Renal pelvis (tissue), 12 donors: ENCODE results near the gene CCL18. TPM values are rescaled to one million over a fixed set of nuclear protein-coding genes. Genes with fewer than 3 reads are reported as not detected.
"Not testable (repeated sequence)": the region's sequence is repeated elsewhere in the genome, so short reads cannot be mapped to it uniquely, and the experiment has no call there.

Source experiments
- DNase-seq: peaks from one replicate; pipeline ENCODE4 v3.0.0-alpha.2; 2013
- long read RNA-seq, 16 experiments: transcript quantifications; one replicate each; lab custom pipeline, GENCODE V29; 2026
- polyA plus RNA-seq, 3 donors: library from polyadenylated mRNA; unstranded; fragments of 120-200 nt; gene quantifications; one replicate each; pipeline ENCODE4 v1.2.1, GENCODE V29; 2013; ENCODE audit not compliant: insufficient read length in 3 of 3

CCL18 gene, protein sequence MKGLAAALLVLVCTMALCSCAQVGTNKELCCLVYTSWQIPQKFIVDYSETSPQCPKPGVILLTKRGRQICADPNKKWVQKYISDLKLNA
- not detected for polyA plus RNA-seq
- long read RNA-seq, donor 1 = 0 reads
- long read RNA-seq, donor 2 = 0 reads
- long read RNA-seq, donor 3 = 0 reads
- long read RNA-seq, donor 4 = 0 reads
- long read RNA-seq, donor 5 = 0 reads
- long read RNA-seq, donor 6 = 0 reads
- long read RNA-seq, donor 7 = 0 reads
- long read RNA-seq, donor 8, partial matches to known transcripts = 0 of 2 reads
- long read RNA-seq, donor 8, other reads (novel, unspliced or antisense) = 0 of 2 reads
- long read RNA-seq, donor 9 = 0 reads
- long read RNA-seq, donor 10 = 0 reads
- long read RNA-seq, donor 11 = 0 reads
- long read RNA-seq, donor 12 = 0 reads
- long read RNA-seq, donor 13 = 0 reads
- long read RNA-seq, donor 14 = 0 reads
- long read RNA-seq, donor 15 = 0 reads
- long read RNA-seq, donor 16 = 0 reads

DNA sequence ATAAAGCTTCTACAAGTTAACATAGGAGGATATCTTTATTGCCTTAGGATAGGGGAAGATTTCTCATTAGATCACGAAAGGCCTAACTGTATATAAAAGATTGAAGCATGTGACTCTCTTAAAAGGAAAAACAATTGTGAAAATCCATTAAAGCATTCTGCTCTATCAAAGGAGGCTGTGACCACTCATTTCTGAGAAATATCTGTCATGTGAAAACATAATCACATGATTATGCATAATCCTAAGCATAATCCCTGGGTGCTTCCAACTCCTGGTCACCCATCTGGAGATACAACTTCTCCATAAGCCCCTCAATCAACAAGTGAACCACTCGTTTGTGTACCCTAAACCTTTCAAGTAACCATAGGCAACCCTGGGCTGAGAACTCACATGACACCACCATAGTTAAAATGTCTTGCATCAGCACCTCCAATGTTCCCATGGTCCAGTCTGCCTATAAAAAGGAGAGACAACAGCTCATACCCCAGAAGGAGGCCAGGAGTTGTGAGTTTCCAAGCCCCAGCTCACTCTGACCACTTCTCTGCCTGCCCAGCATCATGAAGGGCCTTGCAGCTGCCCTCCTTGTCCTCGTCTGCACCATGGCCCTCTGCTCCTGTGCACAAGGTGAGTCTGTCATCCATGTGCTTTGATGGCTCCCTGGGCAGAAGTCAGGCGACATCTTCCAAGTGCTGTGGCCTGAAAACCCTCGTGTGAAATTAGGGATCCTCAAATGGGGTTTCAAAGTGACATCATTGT, at the start of gene CCL18:
Gene CCL18, plus strand, starts transcription at position 487 of the 756 bp plus-strand sequence. Its CDS starts 71 bp downstream, at position 558.
- DNase-seq = no peak

GRCh38 chr17:36014946-36015345, 49.1 kb upstream of the CCL18 start:
- no peak for DNase-seq

DNA sequence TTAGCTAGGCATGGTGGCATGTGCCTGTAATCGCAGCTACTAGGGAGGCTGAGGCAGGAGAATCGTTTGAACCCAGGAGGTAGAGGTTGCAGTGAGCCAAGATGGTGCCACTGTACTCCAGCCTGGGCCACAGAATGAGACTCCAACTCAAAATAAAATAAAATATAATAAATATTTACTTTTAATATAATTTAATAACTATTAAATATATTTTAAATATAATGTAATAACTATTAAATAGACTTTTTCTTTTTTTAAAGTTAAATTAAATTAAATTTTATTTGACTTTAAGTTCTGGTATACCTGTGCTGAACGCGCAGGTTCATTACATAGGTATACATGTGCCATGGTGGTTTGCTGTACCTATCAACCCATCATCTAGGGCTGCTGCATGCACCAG, 48.2 kb upstream of the CCL18 start:
- DNase-seq = not testable (repeated sequence)

GRCh38 chr17:36016555-36016954, 47.5 kb upstream of the CCL18 start:
- no peak for DNase-seq

DNA sequence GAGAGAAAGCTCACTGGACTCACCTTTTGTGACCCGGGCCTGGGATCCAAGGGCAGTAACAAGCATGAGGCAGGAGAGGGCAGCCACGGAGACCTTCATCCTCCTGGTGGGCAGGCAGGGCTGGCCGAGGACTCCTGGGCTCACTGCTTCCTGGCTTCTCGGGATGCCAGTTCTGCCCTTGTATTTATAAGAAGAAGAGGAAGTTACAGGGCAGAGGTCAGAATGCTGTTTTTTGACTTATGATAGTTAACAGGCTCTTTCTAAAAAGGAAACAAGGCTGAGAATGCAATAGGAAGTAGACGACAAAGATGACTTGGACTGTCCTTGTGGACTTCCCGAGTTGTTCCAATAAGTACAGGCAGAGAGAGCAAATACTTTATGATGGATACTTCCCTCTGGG, 46.3 kb upstream of the CCL18 start, which contains the start of gene CCL23:
Gene CCL23, minus strand, starts transcription at position 174 of the 400 bp plus-strand sequence. Its CDS starts 75 bp downstream, at position 99.
- DNase-seq = no peak

DNA sequence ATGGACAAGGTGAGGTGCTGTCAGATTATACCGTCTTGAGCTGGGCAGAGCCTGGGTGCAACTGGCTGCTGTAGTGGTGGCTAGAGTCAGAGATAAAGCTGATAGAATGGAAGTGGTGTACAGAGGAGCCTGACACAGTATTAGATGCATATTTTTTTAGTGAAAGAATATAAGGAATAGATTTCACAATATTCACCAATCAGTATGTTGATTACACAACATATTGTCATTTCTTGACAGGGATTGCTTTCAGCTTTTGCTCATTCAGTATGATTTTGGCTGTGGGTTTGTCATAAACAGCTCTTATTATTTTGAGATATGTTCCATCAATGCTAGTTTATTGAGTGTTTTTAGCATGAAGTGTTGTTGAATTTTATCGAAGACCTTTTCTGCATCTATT, 44.6 kb upstream of the CCL18 start:
- no peak for DNase-seq

- DNase-seq = no peak
Observed at GRCh38 chr17:36024106-36024869, 39.8 kb upstream of the CCL18 start.

- DNase-seq = no peak
Observed at GRCh38 chr17:36027761-36028160, 36.3 kb upstream of the CCL18 start.

- no peak for DNase-seq
Observed at GRCh38 chr17:36030956-36031355, 33.1 kb upstream of the CCL18 start.

DNA sequence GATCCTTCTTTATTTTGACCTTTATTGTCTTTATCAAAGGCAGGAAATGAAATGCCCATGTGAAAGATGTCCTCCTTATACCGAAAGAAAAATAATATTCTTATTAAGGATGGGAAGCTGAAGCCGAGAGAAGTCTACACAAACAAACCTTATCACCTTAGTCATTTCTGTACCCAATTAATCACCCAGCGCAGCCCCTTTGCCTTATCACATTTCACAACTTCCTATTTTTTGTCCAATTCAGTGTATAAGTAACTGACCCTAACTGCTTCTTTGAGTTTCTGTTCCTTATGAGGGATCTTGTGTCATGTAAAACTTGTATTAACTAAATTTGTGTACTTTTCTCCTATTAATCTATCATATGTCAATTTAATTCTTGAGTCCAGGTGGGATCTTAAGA, 29.9 kb upstream of the CCL18 start:
- DNase-seq = no peak

- no peak for DNase-seq
Observed at GRCh38 chr17:36036235-36036634, 27.8 kb upstream of the CCL18 start.

DNA sequence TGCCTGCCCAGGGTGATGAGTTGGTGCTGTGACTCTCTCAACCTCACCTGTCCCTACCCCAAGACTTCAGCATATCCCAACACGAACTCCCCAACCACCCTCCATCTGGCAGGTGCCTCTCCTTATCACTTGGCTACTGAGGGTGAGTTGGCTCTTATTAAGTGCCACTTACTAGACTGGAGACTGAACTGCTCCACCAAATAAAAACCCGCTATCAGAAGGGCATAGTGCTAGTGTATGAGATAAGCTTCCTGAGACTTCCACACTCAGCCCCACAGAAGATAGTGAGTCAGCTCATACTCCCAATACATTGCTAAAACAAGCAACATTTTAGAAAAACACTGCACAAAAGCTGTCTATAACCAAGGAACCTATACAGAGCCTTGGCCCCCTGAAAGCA, 16.0 kb upstream of the CCL18 start:
- no peak for DNase-seq

- no peak for DNase-seq
Observed at GRCh38 chr17:36049643-36050042, 14.4 kb upstream of the CCL18 start.

- no peak for DNase-seq
Observed at GRCh38 chr17:36055171-36055570, 8.9 kb upstream of the CCL18 start.

DNA sequence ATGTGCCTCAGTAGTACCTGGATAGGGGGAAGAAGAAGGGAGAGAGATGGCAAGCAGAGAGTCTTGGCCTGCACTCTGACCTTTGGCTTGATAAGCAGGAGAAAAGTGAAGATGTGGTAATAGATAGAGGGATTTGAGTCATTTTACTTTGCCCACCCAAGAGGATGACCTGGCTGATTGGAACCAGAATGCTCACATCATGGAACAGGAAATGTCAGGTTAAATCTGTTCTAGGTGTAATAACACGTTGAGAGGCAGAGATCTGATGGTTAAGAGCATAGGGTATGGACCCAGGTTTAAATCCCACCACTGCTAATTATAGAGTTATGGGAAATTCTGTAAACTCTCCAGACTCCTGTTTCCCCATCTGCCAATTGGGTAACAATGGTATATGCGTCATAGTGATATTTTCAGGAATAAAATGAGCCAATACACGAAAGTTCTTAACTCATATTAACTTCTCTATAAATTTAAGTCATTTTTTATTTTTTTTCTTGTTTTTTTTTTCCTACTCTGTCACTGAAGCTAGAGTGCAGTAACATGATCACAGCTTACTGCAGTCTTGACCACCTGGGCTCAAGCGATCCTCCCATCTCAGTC, 8.1 kb upstream of the CCL18 start:
- DNase-seq = no peak

DNA sequence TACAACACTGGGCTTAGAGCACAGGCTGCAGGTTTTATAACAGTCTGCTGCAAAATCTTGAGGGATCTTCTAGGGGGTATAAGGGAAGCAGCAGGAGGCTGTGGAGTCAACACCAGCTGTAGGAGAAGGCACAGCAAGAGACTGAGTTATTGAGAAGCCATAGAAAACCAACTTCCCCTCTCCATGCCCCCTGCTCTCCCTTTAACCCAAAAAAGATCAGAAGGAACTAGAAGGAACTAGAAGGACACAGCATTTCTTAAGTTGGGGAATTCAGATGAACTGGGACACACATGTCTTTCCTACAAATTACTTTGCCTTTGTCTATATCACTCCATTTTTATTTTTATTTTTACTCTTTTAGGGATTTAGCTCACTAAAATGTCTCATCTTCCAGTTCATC, 6.2 kb upstream of the CCL18 start:
- no peak for DNase-seq

GRCh38 chr17:36059406-36059805, 4.7 kb upstream of the CCL18 start:
- DNase-seq = no peak

DNA sequence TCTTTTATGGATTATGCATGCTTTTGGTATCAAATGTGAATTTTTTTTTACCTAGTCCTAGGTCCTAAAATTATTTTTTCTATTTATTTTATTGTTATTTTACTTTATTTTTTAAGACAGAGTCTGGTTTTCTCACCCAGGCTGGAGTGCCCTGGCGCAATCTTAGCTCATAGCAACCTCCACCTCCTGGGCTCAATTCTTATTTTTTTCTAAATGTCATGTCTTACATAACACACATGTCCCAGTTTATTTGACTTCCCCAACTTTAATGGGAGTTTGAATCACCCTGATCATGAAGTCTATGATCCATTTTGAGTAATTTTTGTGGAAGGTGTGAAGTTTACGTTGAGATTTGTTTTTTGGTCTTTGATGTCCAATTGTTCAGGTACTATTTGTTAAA, 3.3 kb upstream of the CCL18 start:
- DNase-seq = no peak

- no peak for DNase-seq
Observed at GRCh38 chr17:36066365-36066985, 2.4 kb downstream of the CCL18 start.

GRCh38 chr17:36068524-36068923, 4.5 kb downstream of the CCL18 start:
- DNase-seq = no peak

- DNase-seq = no peak
Observed at GRCh38 chr17:36069136-36069535, 5.1 kb downstream of the CCL18 start.
